ENCODE data around the gene TFF2.

Gene TFF2

GRCh38 chr21:42305707-42306147 lies 45.1 kb downstream of the TFF2 start:
- no peak for DNase-seq (ENCODE audit: low read depth)

- no peak for DNase-seq (ENCODE audit: low read depth)
Observed at GRCh38 chr21:42304556-42305454, 46.0 kb downstream of the TFF2 start.

DNA sequence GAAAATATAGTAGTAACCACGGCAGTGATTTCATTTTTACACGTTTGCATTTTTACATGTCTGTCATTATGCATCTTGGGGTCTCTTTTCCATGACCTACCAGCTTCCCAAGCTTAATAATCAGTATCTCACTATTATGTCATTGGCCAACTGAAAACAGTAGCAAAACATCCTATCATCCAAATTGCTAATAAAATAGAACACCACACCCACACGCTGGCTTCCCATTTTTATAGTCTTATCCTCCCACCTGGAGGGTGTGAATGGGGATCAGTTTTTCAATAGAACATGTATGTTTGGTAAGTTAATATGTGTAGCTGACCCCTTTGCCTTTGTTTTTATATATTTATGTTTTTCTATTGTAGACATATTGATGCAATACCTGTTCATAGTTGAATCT lies 47.4 kb downstream of the TFF2 start:
- no peak for DNase-seq (ENCODE audit: low read depth)

GRCh38 chr21:42302794-42303193 lies 48.0 kb downstream of the TFF2 start:
- DNase-seq (ENCODE audit: low read depth) = no peak

DNA sequence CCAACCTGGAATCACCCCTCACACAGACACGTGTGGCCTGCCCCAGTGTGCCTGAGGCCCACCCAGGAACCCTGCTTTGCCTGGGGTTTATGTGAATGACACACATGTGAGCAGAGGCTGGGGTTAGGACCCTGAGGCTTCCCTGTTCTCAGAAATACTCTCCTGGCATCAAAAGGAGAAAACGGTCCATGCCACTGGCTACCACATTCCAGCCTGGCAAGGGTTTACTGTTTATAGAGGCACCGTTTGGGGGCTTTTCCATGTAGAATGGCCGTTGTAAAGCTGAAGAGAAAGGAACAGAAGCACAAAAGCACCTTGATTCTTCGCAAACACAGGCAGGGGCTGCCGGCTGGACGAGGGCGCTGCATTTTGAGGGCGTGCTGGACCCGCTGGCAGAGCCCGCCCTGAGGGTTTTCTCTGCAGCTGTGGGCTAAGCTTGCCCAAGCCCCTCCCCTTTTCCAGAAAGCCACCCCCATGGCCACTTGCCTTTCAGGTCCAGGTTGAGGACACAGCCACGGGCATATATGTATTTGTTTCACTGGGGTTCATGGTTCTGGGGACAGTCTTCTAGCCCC lies 48.6 kb downstream of the TFF2 start:
- no peak for DNase-seq (ENCODE audit: low read depth)

GRCh38 chr21:42301371-42302075 lies 49.3 kb downstream of the TFF2 start:
- DNase-seq (ENCODE audit: low read depth) = no peak

- no peak for DNase-seq (ENCODE audit: low read depth)
Observed at GRCh38 chr21:42300956-42301355, 49.8 kb downstream of the TFF2 start.

DNA sequence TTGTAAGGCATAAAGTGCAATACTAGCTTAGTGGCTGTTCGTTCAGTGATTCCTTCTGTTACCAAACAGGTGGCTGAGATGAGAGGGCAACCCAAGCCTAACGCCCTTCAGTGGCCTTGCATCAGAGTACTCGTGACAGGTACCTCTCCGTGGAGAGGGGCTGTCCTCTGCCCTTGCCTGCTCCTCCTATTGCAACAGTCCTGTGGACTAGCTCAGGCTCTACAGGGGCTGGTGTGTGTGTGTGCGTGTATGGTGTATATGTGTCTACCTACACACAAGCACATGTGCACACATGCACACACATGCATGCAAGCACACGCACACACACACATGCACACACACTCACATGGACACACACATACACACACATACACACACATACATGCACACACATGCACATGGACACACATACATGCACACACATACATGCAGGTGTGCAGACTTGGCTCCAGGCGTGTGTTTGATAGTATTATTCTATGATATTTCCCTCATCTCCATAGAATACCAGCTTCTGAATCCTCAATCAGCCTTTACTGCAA lies 50.7 kb downstream of the TFF2 start:
- DNase-seq (ENCODE audit: low read depth) = no peak

- no peak for DNase-seq (ENCODE audit: low read depth)
Observed at GRCh38 chr21:42299324-42300044, 51.3 kb downstream of the TFF2 start.

- no peak for DNase-seq (ENCODE audit: low read depth)
Observed at GRCh38 chr21:42298657-42299056, 52.1 kb downstream of the TFF2 start.

DNA sequence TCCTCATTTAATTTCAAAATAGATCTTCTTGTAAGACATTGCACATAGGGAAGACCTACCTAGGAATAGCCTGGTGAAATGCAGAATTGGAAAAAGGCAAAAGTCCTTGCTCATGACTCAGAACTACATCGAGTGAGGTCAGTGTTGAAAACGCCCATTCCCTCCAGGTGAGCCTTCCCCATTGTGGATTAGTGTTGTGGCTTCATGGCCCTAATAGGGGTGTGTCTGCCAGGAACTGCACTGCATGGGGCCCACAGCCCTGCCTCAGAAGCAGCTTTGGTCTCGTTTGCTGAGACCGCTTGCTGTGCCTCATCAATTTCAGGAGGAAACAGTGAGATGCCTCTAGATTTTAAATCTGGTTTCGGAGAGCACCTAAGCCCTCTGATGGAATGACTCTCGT lies 52.6 kb downstream of the TFF2 start:
- DNase-seq (ENCODE audit: low read depth) = no peak

GRCh38 chr21:42297377-42297776 lies 53.4 kb downstream of the TFF2 start:
- DNase-seq (ENCODE audit: low read depth) = no peak

DNA sequence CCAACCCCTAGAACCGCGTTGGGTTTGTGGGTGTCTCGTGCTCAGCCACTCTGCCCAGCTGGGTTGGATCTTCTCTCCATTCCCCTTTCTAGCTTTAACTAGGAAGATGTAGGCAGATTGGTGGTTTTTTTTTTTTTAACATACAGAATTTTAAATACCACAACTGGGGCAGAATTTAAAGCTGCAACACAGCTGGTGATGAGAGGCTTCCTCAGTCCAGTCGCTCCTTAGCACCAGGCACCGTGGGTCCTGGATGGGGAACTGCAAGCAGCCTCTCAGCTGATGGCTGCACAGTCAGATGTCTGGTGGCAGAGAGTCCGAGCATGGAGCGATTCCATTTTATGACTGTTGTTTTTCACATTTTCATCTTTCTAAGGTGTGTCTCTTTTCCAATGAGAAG lies 54.3 kb downstream of the TFF2 start:
- DNase-seq (ENCODE audit: low read depth) = no peak

Measured in HS-27A (cell line).